Bone marrow (tissue), 2 donors: ENCODE measurements around the gene MYH3.
"Not testable (repeated sequence)": the region's sequence is repeated elsewhere in the genome, so short reads cannot be mapped to it uniquely, and the experiment has no call there.

Source experiments
- DNase-seq, 2 donors: peaks; one replicate each; lab custom pipeline; 2025; lab: John Stamatoyannopoulos, UW

MYH3 gene

DNA sequence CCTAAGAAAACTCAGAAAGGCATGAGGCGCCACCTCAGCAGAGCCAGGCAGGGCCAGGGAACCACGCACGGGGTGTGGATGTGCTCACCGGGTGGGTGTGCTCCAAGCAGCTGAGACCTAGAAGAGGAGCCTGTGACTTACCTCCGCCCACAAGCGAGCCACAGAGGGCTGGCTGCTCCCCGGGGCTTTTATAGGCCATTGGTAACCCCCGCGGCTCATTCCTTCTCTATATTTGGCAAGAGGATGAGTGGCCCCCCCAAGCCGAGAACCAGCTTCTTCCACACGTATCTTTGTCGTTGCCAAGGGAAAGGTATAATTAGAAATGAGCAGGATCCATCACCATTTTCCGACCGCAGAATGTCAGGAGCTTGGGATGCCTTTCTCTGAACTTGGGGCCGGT is at the start of gene MYH3:
Gene MYH3 (minus strand): TSS at position 162 of the 400 bp plus-strand sequence. CDS start 2,245 bp downstream, outside the sequence.
- no peak for DNase-seq

DNA sequence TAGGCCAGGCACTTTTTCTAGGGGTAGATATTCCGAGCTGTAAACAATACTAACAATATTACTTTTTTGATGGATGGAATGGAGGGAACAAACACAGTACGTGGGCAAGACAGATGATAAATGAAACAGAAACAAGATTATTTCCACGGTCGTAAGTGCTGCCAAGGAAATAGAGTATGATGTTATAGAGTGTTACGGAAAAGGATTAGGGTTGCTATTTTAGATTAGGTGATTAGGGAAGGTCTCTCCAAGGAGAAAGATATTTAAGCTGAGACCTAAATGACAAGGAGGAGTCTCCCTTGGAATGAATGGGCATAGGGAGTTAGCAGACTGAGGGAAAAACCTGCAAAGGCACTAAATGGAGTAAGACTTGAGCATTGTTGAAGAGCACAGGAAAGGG is 48.6 kb upstream of the MYH3 start:
- no peak for DNase-seq

DNA sequence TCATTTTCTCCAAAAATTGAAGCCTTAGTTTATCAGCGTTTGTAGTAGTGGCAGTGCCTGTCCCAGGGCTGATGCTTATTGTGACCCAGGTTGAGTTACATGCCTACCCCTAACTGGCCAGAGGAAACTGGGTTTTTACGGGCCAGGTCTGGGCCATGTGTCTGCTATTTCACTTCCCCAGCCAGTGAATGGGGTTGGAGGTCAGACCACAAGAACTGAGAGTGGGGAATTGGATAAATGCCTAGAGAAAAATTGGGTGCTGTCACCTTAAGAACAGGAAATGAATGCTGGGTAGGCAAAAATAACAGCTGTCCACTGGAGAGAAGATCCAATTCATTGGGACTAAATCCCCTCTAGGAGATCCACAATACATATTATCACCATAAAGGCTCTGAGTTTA is 45.5 kb upstream of the MYH3 start:
- DNase-seq = no peak

DNA sequence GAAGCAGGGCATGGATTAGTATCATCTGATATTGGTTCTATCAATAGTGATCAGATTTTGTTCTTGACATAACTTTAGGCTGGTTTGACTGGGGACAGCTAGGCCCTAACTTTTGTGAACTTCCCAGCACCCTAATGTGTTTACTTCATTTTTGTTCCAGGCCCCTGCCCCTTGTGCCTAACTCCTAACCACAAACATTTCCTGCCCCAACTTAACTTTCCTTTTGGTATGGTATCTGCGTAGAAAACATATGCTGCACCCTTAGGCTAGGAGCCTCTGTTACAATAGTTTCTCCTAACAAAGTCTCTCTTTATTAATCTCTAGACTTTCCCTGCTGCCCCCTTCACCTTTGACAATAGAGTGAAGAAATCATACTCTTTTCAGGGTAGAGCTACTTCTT is 42.7 kb upstream of the MYH3 start:
- DNase-seq = peak in 1 of 2 donors; percentile 42

DNA sequence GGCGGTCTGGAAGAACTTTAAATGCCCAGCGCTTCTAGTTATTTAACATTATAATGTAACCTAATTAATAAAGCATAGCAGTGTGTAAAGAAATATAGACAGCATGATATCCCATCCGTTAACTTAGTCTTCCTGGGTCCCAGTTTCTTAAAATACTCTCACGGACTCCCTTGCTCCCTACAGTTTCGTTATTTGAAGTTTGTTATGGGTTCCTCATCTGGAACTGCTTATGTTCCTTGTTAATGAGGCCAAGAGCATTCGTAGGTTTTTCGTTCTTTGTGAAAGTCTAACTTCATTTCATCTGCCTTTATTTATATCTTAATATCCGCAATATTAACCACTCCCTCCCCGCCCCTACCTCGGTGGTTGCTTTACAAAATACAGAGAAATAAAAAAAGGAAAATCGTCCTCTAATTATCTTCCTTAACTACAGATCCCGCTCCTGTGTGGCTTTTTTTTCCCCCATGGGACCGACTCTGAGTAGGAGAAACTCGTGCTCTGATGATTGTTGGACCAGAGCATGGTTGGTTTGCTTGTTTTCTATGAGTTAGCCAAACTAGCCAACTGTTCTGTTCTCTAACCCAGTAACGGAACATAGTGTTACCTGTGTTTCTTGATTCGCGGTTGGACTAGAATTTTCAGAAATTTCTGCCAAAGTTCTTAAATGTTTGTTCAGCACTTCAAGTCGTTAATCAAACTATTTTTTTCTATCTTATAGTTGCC is 41.1 kb upstream of the MYH3 start:
- no peak for DNase-seq

DNA sequence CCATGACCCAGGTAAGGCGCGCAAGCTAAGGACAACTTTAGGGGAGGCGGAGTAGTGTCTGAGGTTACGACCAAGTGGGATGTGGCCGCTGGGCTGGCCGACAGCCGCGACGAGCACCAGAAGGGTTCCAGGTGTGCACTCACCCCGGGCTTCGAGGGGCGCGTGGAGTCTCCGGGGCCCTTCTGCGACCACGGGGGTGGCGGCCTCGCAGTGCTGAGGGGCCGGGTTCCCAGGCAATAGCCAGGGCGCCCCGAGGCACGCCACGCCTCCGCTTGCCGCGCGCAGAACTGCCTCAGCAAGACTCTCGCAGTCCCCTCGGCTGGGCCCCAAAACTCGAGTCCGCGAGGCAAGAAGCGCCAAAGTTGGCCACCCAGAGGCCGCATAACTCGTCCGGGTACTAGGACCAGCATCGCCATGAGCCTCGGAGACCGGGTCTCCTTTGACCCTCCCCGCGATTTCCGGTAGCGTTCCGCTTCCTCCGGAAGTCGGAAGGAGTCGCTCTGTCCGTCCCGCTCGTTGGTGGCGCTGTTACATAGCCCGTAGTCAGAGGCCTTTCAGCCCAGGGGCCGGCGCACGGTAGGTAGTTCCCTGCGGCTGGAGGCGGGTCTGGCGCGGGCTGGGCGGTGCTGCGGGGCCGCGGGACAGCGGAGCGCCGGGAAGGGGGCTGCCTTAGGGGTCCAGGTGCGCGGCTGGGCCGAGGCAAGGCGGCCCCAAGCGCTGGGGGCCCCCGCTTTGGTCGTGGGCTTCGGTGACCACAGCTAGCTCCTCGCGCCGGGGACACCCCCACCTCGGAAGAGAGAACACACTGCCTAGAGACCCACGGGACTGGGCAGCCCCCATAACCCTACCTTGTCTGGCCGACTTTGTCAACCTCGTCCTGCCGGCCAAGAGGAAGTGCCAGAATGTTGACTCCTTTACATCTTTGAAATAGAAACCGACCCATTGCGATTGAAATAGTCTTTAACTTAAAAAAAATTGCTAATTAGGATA is 40.3 kb upstream of the MYH3 start, which contains the start of the genes ADPRM and SCO1:
Gene ADPRM (plus strand): TSS at position 503 of the 990 bp plus-strand sequence. CDS start 7,333 bp downstream, outside the sequence.
Gene SCO1 (minus strand): TSS at position 442 of the 990 bp plus-strand sequence. CDS start 26 bp downstream, at position 416.
- DNase-seq = peak; percentile 78 to 81

DNA sequence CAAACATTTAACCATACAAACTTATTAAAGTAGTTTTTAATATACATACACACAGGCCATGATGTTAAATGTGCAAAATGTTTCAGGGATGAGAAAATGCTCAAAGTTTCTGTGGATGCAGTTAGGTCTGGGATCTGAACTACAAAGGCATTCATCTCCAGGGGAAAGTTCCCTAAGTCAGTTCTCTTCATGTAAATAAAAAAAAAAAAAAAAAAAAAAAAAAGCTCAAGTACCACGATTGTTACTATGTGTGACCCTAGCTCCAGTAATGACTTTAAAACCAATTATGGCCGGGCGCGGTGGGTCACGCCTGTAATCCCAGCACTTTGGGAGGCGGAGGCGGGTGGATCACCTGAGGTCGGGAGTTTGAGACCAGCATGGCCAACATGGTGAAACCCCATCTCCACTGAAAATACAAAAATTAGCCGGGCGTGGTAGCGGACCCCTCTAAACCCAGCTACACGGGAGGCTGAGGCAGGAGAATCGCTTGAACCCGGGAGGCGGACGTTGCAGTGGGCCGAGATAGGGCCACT is 38.8 kb upstream of the MYH3 start:
- not testable (repeated sequence) for DNase-seq

DNA sequence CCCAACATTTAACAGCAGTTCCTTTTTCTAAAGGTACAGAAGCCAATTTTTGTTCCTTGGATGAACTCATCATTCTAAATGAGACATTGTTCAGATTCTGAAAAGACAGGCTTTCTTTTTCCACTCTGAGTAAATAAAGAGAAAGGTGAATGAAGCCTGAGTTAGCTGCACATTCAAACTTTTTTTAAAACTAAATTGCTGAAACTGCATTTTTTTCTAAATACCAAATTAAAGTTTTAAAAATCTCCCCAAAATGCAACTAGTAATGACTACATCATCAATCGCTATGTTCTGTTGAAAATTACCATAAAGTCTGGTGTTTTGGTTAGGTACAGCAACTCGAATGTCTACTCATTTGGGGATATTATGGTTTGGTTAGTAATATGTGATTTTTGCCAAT is 30.4 kb upstream of the MYH3 start:
- DNase-seq = no peak

DNA sequence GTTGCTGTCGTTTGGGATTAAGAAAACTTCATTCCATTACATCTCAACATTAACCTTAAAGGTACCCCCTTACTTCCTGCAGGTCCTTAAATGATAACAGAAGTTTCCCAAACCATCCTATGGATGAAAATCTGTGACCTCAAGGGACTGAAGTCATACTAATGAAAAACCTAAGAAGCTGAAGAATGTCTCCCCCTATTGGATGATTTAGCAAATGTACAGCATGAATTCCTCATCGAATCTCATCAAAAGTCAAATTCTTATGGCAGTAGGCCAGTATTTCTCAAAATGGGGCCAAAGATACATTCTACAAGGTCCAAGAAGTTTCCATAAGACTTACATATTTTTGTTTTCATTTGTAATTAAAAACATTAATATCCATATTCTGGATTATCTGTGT is 26.7 kb upstream of the MYH3 start:
- peak in 1 of 2 donors; percentile 45 for DNase-seq

DNA sequence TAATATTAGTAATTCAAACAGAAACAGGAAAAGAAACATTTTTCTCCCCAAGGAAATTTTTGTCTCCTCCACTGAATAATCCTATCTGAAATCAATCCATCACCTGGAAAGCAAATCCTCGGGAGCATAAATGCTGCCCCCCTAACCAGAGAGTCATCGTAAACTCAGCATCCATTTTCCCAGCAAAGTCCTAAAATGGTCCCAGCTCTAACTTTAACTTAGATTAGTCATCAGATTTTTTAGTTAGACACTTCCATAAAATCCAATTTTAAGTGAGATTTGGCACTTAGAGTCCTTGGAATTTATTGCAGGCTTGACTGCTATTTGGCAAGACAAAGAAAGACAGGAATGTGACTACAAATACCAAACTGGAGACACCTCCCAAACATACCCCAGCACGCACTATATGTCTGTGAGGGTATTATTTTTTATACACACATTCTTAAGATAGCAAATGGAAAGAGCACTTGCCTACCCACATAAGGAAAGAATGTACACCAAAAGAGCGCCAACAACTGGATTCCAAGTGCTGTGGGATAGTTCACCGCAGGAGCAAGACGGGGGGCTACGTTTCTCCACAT is 24.8 kb upstream of the MYH3 start:
- no peak for DNase-seq

DNA sequence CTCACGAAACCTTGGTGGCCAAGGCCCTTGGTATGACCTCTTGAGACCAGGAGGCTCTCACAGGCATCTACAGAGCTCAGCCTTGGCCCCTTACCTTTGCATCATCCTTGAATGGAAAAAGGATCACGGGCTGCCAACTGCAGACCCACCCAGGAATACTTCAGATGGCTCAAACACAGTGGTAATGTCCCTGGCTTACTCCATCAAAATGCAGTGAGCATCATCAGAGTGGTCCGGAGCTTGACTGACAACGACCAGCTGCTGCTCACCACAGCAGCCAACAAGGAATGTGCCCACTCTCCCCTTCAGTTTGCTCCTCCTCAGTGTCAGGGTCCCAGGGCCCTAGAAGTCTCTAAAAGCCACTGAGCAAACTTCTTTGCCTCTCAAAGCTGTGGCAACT is 17.6 kb upstream of the MYH3 start:
- no peak for DNase-seq

DNA sequence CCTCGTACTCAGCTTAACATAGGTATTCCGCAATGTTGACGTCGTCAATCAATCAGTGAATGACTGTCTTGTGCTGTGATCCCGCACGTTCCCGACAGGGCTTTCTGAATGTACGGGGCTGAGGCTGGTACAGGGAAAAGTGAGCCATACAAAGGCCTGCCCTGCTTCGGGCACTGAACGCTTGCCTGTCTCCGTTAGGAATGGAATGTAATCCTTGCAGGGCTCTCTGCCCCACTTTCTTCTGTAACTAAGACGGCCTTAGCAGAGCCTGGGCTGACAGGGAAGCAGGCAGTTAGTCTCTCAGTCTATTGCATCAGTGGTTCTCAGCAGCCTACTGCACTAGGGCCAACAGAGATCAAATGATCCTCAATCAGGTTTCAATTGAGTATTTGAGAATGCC is 16.2 kb upstream of the MYH3 start:
- DNase-seq = no peak

DNA sequence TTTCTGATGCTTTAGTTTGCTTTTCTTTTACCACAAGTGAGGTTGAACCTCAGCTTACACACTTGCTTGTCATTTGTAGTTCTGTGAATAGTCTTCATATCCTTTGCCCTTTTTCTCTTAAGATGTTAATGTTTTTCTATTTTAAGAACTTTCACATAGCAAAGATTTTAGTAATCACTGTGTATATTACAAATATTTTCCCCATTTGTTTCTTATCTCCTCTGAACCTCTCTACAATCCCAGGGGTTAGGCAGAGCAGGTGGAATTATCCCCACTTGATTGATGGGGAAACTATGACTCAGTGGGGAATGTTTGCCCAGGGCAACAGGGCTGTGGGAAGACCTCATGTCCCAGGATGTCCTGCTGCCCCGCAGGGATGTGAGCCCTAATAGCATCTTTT is 11.7 kb upstream of the MYH3 start:
- DNase-seq = no peak

DNA sequence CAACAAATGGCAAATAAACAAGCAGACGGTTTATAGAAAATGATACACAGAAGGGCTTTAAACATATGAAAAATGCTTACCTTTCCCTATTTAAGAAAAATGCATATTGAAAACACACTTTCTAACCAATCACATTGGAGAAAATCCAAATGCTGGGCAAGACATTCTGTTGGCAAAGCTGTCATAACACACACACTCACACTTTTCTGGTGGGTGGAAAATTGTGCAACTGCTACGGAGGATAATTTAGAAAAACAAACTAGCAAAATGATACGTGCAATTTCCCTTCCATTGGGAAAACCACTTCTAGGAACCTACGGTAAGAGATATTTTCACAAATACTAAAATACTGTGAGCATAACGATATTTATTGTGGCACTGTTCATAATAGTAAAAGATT is 9.8 kb upstream of the MYH3 start:
- DNase-seq = no peak

DNA sequence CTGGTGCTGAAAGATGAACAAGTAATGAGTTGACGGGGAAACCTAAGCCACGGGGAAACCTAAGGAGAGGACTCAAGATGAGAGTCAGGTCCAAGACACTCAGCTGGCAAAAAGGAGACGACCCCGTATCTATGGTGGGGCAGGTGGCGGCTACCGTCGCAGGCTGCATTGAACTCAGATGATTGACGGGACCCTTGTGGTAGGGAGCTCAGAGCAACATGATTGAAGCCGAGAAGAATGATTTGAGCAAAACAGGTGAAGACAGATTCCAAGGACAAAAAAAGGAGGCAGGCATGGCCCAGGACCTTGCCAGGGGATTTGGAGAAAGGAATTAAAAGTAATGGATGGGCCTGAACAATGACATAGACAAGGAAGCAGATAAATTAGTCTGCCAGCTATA is 7.5 kb upstream of the MYH3 start:
- DNase-seq = no peak

DNA sequence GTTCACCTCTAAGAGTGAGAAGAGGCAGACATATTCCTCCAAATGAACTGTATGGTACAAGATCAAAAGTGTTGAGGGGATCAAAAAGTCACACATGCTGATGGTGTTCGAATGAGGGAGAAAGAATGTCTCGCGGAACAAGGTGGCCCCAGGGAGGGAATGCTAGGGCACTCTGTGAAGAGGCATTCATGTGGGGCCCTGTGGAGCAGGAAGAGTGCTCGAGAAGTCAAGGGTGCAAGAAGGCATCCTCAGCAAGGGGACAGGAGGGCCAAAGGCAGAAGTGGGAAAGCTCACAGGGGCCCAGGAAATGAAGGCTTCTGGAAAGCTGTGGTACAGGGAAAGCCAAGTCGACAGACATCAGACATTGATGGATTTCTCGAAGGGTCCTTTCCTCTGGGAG is 6.1 kb upstream of the MYH3 start:
- DNase-seq = no peak

DNA sequence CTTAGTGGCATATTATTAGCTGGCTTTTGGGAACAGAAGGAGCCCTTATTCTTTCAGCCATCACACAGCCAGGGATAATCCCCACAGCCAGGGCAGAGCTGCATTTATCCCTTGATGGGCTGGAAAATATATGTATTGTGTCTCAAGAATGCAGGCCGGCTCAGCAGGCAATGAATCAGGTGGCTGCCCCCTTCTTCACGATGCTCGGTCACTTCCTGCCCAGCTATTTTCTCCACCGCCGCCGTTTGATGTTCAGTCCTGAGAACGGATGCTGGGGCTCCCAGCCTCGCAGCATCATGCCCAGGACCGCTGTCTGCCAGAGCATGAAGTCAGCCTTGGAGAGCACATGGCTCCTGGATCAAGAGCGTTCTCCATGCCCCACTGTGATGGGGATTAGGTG is 4.3 kb upstream of the MYH3 start:
- DNase-seq = no peak

DNA sequence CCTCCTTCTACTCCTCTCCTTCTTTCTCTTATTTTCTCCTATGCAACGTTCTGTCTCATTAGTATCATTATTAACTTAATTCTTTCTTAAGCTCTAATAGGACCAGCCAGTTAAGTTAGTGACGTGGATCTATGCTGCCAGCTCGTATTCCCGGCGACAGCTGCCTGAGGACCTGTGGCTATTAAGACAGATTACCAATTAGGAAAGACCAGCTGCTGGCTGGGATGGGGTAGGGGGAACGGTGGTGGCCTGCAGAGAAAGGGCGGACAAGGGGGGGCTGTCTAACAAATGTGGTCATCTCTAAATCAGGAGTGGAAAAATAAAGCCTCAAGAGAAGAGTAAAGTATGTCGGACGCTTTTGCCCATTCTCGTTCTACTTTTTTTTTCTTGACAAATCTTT is 770 bp upstream of the MYH3 start:
- no peak for DNase-seq

DNA sequence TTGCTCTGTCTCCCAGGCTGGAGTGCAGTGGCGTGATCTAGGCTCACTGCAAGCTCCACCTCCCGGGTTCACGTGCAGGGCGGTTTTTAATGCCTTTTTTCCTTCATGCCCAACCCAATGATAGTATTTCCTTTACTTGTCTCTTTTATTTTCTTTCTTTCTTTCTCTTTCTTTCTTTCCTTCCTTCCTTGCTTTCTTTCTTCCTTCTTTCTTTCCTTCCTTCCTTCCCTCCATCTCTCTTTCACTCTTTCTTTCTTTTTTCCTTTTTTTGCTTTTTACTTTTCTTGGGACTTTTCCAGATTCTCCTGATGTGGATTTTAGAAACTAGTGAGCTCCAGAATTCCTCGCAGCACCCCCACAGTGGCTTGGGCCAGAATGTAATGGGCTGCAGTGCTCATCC is 3.1 kb downstream of the MYH3 start:
- no peak for DNase-seq

DNA sequence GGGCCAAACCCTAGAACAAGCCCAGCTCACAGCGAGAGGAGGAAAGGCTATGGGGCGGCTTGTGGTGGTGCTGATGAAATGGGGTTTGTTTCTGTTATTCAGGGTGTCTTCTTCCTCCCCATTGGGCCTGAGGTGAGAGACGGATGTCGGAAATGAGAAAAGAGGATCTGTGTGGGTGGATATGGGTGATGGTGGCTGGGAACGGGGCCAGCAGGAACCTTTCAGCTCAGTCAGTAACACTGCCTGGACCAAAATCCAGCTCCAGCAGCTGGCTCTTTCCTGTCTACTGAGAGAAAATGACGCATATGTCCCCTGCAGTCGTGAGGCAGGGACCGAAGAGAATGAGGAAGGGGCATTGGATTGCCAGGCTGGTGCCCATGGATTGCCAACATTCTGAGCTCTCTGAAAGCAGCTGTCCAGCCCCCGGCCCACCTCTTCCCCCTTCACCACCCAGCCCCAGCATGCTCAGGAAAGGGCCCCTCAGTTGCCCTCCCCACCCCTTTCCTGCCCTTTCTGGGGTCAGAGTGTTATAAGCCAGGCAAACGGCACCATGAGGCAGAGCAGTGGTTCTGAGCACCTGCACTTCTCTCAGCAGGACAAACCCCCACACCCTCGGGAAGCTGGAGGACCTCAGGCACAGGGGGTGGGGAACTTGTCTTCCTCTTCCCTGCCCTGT is 4.0 kb downstream of the MYH3 start:
- DNase-seq = peak in 1 of 2 donors; percentile 90

DNA sequence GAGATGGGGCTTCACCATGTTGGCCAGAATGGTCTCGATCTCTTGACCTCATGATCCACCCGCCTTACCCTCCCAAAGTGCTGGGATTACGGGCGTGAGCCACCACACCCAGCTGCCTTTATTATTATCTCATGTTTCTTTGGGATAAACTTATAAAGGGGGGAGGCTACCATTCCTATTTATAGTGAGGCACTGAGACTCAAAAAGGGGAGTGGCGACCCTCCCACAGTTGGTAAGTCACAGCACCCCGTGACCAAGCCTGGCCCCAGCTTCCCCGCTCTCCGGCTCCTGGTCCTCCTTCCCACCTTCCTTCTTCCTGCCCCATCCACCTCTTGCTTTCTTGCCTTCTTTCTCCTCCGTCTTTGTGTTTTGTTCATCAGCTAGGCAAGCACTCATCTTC is 5.2 kb downstream of the MYH3 start:
- no peak for DNase-seq

DNA sequence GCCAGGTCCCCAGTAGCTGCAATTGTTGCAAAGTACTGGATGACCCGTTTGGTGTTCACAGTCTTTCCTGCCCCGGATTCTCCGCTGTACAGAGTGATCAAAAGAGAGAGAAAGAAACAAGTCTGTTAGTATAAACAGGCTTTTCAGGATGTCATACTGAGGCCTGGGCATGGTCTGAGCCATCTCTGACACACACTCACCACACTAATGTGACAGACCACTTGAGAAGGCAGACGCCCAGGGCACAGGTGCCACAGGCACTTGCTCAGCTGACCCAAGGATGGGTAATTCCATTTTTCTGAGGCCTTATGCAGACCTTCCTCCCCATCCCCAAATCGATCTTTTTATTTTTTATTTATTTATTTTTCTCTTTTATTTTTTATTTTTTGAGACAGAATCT is 7.5 kb downstream of the MYH3 start:
- no peak for DNase-seq
